NCI-H2196 treated with DMSO at 0.1 percent for 48 hours (cell line): ENCODE data around the gene RAB6A.
"Not testable (repeated sequence)": the region's sequence is repeated elsewhere in the genome, so short reads cannot be mapped to it uniquely, and the experiment has no call there.

ENCODE experiments used
- DNase-seq: peaks from one replicate; lab custom pipeline; 2025; ENCODE audit not compliant: unreplicated experiment; lab: John Stamatoyannopoulos, UW

The RAB6A gene

DNA sequence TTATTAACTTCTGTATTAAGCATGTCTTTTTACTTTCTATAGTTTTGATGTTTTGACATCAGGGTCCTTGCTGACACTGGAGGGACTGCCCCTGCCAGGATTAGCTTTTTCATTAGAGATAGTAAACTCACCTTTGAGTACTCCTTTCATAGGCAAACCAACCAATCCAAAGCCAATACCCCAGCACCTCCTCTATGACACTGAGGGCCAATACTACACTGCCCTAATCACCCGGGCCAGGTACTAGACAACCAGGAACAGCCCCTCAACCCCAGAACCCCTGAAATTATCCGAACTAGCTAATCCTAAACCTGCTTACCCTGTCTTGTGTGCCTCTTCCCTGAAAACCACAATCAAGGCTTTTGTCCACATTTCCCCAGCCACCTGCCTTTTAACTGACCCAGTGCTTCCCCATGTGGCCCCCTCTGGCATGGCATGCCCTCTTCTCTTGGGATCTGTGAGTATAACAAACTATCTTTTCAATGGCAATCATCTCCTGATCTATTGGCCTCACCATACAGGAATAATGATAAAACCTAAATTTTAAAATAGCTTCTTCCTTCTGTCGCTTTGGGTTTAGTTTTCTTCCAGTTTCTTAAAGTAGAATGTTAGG is 31.2 kb downstream of the RAB6A start:
- DNase-seq: no peak

DNA sequence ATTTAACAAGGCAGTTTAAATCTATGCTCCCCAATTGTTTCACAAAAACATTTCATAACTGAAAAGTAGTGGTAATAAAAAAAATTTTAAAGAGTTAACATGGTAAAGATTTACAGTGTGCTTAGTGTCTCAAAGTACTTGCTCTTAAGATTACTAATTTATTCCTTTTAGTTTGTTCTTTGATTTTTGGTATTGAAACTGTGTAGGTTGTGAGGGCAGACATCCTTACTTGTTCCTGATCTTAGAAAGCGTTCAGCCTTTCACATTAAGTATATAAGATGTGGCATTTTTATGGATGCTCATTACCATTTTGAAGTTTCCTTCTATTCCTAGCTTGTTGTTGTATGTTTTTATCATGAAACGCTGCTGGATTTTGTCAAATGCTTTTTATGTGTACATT is 32.9 kb downstream of the RAB6A start:
- no peak for DNase-seq

DNA sequence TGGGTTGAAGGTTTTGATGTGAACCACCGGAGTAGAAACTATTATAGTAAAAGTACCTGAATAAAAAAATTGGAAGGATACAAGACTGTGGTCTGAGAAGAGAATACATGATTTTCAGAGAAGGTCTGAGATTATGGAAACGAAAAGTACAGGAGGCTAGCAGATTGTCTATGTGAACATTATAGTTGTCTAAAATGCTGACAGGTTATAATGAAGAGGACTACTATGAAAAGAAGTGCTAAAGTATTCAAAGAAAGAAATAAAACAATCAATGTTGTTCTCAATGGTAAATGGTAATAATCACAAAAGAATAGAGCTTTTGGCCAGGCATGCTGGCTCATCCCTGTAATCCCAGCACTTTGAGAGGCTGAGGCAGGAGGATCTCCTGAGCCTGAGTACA is 34.0 kb downstream of the RAB6A start:
- no peak for DNase-seq

GRCh38 chr11:73717136-73717535 is 43.7 kb downstream of the RAB6A start:
- DNase-seq: no peak

DNA sequence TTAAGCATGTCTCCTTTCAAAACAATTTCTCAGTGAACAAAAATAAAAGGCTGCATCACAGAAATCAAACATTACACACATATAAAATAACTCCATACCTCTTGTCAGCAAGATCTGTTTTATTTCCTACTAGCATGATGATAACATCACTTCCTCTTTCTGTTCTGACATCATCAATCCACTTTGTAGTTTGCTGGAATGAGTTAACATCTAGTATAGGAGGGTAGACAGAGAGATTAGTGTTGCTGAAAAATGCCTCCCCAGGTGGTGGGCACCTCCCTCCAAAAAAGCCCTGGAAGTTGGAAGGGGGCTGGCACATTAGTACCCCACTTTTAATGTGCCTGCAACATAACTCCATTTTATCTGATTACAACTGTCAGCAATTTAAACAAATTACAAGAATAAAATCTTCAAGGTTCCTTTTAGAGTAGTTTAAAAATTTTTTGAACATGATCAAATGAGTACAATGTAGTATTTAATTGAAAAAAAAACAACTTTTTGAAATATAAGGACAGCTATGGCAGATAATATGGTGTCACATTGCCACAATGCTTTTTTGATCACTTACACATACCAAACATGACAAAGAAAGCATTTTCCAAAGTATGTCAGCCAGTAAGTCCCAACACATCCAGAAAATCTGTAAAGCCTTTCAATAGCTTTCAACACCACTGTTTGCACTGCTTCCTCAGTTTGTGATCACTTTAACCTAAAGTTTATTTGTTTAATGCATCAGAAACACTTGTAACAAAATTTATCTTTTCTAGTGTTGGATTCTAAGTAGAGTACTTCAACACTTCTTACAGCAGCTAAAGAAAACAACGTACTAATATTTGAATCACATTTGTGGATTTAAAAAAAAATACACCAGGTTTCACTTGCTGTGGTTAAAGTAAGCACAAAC is 44.5 kb downstream of the RAB6A start:
- DNase-seq: no peak

DNA sequence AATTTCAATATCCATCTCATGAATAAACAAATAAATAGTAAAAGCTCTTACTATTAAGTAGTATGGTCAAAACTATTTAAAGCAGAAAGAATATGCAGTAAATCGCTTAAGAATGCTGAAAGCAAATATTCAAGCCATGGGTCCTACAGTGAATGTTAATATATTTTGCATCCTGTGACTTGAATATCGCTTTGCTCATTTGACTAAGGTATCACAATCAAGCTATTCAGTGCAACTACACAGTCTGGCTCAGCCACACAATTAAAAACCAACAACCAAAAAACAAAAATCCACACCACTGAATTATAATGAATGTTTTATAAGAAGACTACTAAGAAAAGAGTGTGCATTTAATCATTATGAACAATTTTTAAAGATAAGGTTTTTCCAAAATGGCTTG is 45.3 kb downstream of the RAB6A start:
- DNase-seq: no peak

DNA sequence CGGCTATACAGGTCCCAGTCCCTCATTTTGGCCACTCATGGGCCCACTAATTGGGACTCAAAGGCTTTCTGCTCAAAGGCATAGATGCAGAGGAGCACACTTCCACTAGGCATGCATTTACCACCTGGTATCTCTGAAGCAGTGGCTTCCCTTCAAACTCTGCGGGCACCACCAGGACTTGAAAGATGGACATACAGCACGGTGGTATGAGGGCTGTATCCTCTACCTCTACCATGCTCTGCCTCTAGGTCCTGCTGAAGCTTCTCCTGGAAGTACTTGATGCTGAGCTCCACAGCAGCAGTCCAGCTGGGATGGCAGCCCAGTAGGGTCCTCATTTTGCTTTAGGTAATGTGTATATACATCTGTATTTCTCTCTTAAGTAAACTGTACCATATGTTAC is 49.9 kb downstream of the RAB6A start:
- no peak for DNase-seq

DNA sequence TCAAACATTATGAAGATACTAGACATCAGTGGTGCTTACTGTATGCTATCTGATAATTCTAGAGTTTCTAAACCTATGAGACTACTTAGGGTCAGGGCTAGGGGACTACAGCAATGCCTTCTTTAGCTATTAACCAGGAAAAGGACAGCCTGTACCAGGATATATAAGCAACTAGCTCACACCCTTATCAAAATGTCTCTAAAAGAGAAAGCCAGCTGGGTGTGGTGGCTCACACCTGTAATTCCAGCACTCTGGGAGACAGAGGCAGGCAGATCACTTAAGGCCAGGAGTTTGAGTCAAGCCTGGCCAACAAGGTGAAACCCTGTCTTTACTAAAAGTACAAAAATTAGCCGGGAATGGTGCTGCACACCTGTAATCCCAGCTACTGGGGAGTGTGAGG is 55.8 kb downstream of the RAB6A start:
- no peak for DNase-seq

DNA sequence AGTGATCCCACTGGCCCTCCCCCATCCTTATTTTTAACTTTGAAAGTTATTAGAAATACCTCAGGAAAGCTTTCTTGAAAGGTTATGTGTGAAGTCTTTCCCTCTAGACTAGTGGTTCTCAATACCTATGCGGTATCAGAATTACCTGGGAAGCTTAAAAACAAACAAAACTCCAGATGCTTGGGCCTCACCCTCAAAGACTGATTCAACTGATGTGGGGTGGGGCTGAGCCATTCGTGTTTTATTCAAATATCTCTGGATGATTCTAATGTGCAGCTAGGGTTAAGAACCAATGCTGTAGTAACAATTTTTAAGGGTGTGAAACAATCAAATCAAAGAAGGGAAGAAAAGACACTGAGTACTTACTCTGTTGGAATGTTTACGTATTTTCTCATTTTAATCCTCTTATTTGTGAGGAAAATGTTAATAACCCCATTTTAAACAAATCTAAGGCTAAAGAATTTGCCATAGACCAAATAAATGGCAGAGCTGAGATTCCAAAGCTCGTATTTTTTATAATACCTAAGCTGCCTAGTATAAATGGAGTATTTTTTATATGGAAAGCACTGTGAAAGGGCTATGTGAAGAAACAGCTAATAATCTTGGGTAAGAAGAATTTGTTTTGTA is 66.9 kb downstream of the RAB6A start:
- DNase-seq: no peak

DNA sequence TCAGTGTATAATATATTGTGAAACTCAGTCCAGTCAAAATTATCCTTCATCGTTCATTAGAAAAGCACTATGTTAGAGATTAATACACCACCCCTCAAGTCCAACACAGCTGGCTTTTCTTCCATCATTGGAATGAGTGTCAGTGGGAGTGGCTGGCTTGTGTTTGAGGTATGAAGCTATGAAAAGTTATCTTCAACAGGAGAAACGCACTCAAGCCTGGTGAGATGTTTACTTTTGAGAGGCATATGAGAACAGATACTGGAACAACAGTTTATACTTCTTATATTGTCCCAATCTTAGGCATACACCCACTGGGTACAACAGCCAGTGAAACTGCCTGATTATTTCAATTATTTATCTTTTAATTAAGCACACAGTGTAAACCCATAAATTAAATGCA is 80.2 kb downstream of the RAB6A start:
- DNase-seq: no peak

GRCh38 chr11:73676552-73676951 is 84.3 kb downstream of the RAB6A start:
- DNase-seq: not testable (repeated sequence)

GRCh38 chr11:73671701-73672100 is 89.2 kb downstream of the RAB6A start:
- no peak for DNase-seq

GRCh38 chr11:73670808-73671207 is 90.1 kb downstream of the RAB6A start:
- DNase-seq: no peak

DNA sequence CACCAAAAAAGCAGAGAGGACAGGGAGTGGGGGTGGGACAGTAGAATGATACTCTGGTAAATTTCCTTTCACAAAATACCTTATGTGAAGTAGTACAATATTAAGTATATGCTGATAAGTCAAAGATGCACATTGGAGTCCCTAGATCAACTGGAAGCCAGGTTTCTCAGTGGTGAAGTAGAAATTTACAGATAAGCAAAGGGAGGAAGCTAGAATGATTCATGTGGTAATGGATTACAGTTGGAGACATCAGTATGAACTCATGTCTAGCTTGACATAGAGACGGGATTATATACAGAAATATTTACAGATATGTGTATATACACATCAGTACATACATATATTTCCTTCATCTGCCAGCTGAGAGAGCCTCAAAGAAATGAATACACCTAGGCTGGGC is 93.0 kb downstream of the RAB6A start:
- no peak for DNase-seq

DNA sequence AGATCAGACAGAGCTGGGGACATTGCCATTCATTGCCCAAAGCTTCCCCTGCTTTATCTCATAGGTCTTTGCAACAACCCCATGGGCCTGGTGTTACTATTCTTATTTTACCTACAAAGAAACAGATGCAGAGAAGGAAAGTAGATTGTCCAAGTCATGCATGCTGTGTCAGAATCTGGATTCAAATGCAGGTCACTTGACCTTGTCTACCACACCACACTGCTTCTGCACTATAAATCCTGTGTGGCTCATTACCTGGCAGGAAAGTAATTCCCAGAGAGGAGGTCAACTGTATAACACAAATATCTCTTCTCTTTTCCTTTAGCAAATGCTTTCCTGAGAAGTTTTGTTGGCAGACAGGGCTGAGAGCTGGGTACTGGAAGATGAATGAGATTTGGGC is 96.0 kb downstream of the RAB6A start:
- no peak for DNase-seq

DNA sequence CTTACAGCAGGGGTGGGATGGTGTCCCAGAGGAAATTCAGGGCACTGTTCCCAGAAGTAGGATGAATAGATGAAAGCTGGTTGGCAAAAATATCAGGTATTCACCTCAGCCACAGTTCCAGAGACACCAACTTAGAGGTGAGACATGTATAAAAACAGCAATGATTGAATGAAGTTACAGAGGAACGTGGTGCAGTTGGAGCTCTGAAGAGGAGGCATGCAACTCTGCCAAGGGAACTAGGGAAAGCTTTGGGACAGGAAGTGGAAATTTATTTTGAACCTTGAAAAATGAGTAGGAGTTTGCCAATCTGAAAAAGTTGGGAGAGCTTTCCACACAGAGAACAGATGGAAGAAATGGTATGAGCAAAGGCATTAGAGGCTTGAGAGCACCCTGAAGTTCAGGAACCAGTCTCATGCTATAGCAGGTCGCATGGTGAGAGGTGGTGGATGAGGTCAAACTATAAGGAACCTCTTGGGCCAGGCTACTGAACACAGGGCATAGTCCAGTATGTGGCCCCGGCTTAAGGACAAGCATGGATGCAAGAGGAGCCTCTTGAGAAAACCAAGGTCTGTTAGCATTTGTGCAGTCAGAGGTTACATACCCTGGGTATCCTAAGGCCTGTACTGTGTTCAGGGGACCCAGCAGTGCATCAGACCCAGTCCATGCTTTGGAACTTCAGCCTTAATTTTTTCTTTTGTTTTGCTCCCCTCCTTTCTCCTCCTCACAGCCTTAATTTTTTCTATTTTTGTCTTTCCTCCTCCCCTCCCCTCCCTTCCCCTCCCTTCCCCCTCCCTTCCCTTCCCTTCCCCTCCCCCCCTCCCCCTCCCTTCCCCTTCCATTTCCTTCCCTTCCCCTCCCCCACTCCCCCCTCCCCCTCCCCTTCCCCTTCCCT is 97.0 kb downstream of the RAB6A start:
- DNase-seq: no peak

- no peak for DNase-seq
These were observed 98.3 kb downstream of the RAB6A start for GRCh38 chr11:73662445-73663157.

DNA sequence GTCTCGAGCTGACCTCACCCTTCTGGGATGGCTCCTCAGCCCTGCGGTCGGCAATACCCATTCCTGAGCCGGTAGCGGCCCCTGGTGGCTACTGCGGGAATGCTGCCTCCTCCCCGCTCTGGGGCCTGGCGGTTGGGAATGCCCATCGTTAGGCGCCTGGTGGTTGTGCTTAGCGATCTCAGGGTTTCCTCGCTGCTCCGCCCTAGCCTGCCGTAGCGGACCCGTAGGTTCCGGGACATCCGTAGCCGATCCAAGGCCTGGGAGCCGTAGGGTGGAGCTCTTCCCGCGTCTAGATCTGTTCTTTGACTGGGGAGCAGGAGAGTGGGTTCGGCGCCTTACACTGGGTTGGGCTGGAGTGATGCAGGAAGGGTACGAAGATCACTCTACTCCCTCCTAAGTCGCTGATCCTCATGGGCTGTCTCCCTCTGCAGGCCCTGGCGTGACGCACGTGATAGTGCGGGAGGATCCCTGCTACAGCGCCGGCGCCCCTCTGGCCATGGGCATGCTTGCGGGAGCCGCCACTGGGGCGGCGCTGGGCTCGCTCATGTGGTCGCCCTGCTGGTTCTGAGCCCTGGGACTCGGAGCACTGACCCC is 99.7 kb downstream of the RAB6A start:
- DNase-seq: no peak

- DNase-seq: no peak
These were observed 100.3 kb downstream of the RAB6A start for GRCh38 chr11:73660497-73661034.

DNA sequence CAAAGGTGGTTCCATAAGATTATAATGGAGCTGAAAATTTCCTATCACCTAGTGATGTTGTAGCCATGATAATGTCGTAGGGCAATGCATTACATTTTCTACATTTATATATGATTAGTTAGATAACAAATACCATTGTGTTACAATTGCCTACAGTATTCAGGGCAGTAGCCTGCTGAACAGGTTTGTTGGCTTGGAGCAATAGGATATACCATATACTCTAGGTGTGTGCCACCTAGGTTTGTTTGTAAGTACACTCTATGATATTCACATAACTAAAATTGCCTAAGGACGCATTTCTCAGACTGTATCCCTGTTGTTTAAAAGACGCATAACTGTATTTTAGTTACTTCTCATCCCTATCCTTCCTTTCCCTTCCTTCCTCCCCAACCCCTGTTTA is 100.9 kb downstream of the RAB6A start:
- DNase-seq: no peak
